ENCODE measurements around the gene LANCL2.

LANCL2 gene

GRCh38 chr7:55429835-55430499 is 64.8 kb downstream of the LANCL2 start:
- TF ChIP-seq SPI1 (IDR thresholded peaks at IDR 0.05; ENCODE audit: low read depth, low read length) (no peak), POU2F2 (IDR thresholded peaks at IDR 0.05; ENCODE audit: low read depth, low read length) (no peak), TAF1 (IDR thresholded peaks at IDR 0.05; ENCODE audit: low read depth, low read length) (no peak), POLR2AphosphoS5 (IDR thresholded peaks at IDR 0.05; ENCODE audit: low read depth, low read length) (no peak), PAX5 (IDR thresholded peaks at IDR 0.05; ENCODE audit: insufficient read depth, low read length, severe bottlenecking) (no peak), POLR2A (IDR thresholded peaks at IDR 0.05; ENCODE audit: low read depth, low read length) (no peak)
- no peak for DNase-seq (ENCODE audit: insufficient read length, low spot score)
- FAIRE-seq: no peak

- TF ChIP-seq SPI1 (IDR thresholded peaks at IDR 0.05; ENCODE audit: low read depth, low read length) (no peak), POLR2AphosphoS5 (IDR thresholded peaks at IDR 0.05; ENCODE audit: low read depth, low read length) (no peak), PAX5 (IDR thresholded peaks at IDR 0.05; ENCODE audit: insufficient read depth, low read length, severe bottlenecking) (no peak)
- FAIRE-seq (no peak), DNase-seq (ENCODE audit: insufficient read length, low spot score) (no peak)
Measured at GRCh38 chr7:55431898-55432297, 66.8 kb downstream of the LANCL2 start.

- TF ChIP-seq PAX5 (IDR thresholded peaks at IDR 0.05; ENCODE audit: insufficient read depth, low read length, severe bottlenecking) (no peak), POU2F2 (IDR thresholded peaks at IDR 0.05; ENCODE audit: low read depth, low read length) (no peak), SPI1 (IDR thresholded peaks at IDR 0.05; ENCODE audit: low read depth, low read length) (no peak), TAF1 (IDR thresholded peaks at IDR 0.05; ENCODE audit: low read depth, low read length) (no peak)
- FAIRE-seq: no peak
- no peak for DNase-seq (ENCODE audit: insufficient read length, low spot score)
Measured at GRCh38 chr7:55432506-55432905, 67.4 kb downstream of the LANCL2 start.

GRCh38 chr7:55432939-55433784 is 68.0 kb downstream of the LANCL2 start:
- DNase-seq (ENCODE audit: insufficient read length, low spot score): no peak
- TF ChIP-seq POLR2AphosphoS5 (IDR thresholded peaks at IDR 0.05; ENCODE audit: low read depth, low read length) (no peak), POLR2A (IDR thresholded peaks at IDR 0.05; ENCODE audit: low read depth, low read length) (no peak), POU2F2 (IDR thresholded peaks at IDR 0.05; ENCODE audit: low read depth, low read length) (no peak), PAX5 (IDR thresholded peaks at IDR 0.05; ENCODE audit: insufficient read depth, low read length, severe bottlenecking) (no peak), TAF1 (IDR thresholded peaks at IDR 0.05; ENCODE audit: low read depth, low read length) (no peak), SPI1 (IDR thresholded peaks at IDR 0.05; ENCODE audit: low read depth, low read length) (no peak)
- FAIRE-seq: peak; percentile 31

GRCh38 chr7:55435466-55435865 is 70.3 kb downstream of the LANCL2 start:
- no peak for TF ChIP-seq POU2F2 (IDR thresholded peaks at IDR 0.05; ENCODE audit: low read depth, low read length)
- DNase-seq (ENCODE audit: insufficient read length, low spot score) (no peak), FAIRE-seq (no peak)

GRCh38 chr7:55436457-55436856 is 71.3 kb downstream of the LANCL2 start:
- FAIRE-seq (no peak), DNase-seq (ENCODE audit: insufficient read length, low spot score) (no peak)
- TF ChIP-seq POLR2AphosphoS5 (IDR thresholded peaks at IDR 0.05; ENCODE audit: low read depth, low read length): peak; percentile 46
- TF ChIP-seq PAX5 (IDR thresholded peaks at IDR 0.05; ENCODE audit: insufficient read depth, low read length, severe bottlenecking): no peak

GRCh38 chr7:55437375-55437774 is 72.2 kb downstream of the LANCL2 start:
- no peak for FAIRE-seq
- TF ChIP-seq TAF1 (IDR thresholded peaks at IDR 0.05; ENCODE audit: low read depth, low read length) (no peak), SPI1 (IDR thresholded peaks at IDR 0.05; ENCODE audit: low read depth, low read length) (no peak), POLR2AphosphoS5 (IDR thresholded peaks at IDR 0.05; ENCODE audit: low read depth, low read length) (no peak), POLR2A (IDR thresholded peaks at IDR 0.05; ENCODE audit: low read depth, low read length) (no peak), POU2F2 (IDR thresholded peaks at IDR 0.05; ENCODE audit: low read depth, low read length) (no peak), PAX5 (IDR thresholded peaks at IDR 0.05; ENCODE audit: insufficient read depth, low read length, severe bottlenecking) (no peak)
- DNase-seq (ENCODE audit: insufficient read length, low spot score): no peak

- TF ChIP-seq SPI1 (IDR thresholded peaks at IDR 0.05; ENCODE audit: low read depth, low read length) (no peak), TAF1 (IDR thresholded peaks at IDR 0.05; ENCODE audit: low read depth, low read length) (no peak), POLR2A (IDR thresholded peaks at IDR 0.05; ENCODE audit: low read depth, low read length) (no peak), POLR2AphosphoS5 (IDR thresholded peaks at IDR 0.05; ENCODE audit: low read depth, low read length) (no peak), POU2F2 (IDR thresholded peaks at IDR 0.05; ENCODE audit: low read depth, low read length) (no peak), PAX5 (IDR thresholded peaks at IDR 0.05; ENCODE audit: insufficient read depth, low read length, severe bottlenecking) (no peak)
- DNase-seq (ENCODE audit: insufficient read length, low spot score) (no peak), FAIRE-seq (no peak)
Measured at GRCh38 chr7:55438085-55438756, 73.1 kb downstream of the LANCL2 start.

- TF ChIP-seq POLR2AphosphoS5 (IDR thresholded peaks at IDR 0.05; ENCODE audit: low read depth, low read length): no peak
- no peak for TF ChIP-seq TAF1 (IDR thresholded peaks at IDR 0.05; ENCODE audit: low read depth, low read length)
- TF ChIP-seq SPI1 (IDR thresholded peaks at IDR 0.05; ENCODE audit: low read depth, low read length): no peak
- no peak for TF ChIP-seq PAX5 (IDR thresholded peaks at IDR 0.05; ENCODE audit: insufficient read depth, low read length, severe bottlenecking)
- TF ChIP-seq POU2F2 (IDR thresholded peaks at IDR 0.05; ENCODE audit: low read depth, low read length): no peak
- no peak for TF ChIP-seq POLR2A (IDR thresholded peaks at IDR 0.05; ENCODE audit: low read depth, low read length)
- no peak for DNase-seq (ENCODE audit: insufficient read length, low spot score)
- no peak for FAIRE-seq
Measured at GRCh38 chr7:55438757-55439525, 73.8 kb downstream of the LANCL2 start.
